ENCODE results near the gene SLCO3A1.

The SLCO3A1 gene

DNA sequence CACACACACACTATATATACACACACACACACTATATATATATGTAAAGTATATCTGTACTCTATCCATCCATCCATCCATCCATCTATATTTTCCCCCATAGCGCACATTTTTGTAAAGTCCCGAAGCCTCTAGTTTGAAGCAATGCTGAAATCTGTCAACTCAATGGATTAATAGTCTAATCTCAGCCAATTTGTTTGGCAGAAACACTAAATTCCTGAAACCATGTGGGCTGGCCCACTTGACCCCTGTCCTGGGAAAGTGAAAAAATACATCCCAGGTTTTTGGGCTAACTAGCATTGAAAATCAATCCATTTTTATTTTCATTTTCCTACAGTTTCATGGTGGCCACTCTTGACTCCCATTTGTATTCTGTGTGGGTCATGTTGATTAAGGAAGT, 166.7 kb downstream of the SLCO3A1 start:
- no peak overlapping the region for H3K23ac ChIP-seq (ENCODE audit: low read length)
- no CpG with 5 or more reads among the region's 2 CpGs for WGBS (ENCODE audit: extremely low coverage, insufficient coverage, low lambda C conversion rate)
- no peak overlapping the region for H3K18ac ChIP-seq (ENCODE audit: low read length)
- no peak overlapping the region for H2BK15ac ChIP-seq (replicated peaks; ENCODE audit: low read depth)
- H3K4me2 ChIP-seq (ENCODE audit: low read length), result no peak overlapping the region
- H3K9ac ChIP-seq (ENCODE audit: low read length), result no peak overlapping the region
- DNase-seq, result no peak
- H3K79me1 ChIP-seq (ENCODE audit: low read length), result no peaks in the 10 kb centered on the region
- no peak overlapping the region for H3K56ac ChIP-seq (ENCODE audit: low read length)
- no peaks in the 10 kb centered on the region for H3K36me3 ChIP-seq (ENCODE audit: control insufficient read depth, insufficient read depth, low read length)
- H4K8ac ChIP-seq (ENCODE audit: low read depth, low read length), result no peak overlapping the region
- no peak overlapping the region for H3K27ac ChIP-seq (ENCODE audit: low read depth, low read length)
- no peaks in the 10 kb centered on the region for H3K79me2 ChIP-seq (ENCODE audit: control insufficient read depth, insufficient read depth, low read length)
- H3K27me3 ChIP-seq (ENCODE audit: insufficient read depth, low read length, poor library complexity), result no peaks in the 10 kb centered on the region
- no peaks in the 10 kb centered on the region for H3K4me1 ChIP-seq (ENCODE audit: control insufficient read depth, low read depth, low read length)
- no peak overlapping the region for H3K4me3 ChIP-seq (ENCODE audit: low read length)
- no peak overlapping the region for H2BK120ac ChIP-seq (ENCODE audit: low read depth, low read length)
- no peak overlapping the region for H3K4ac ChIP-seq (ENCODE audit: low read depth, low read length)
- no peak overlapping the region for H4K5ac ChIP-seq (ENCODE audit: low read length)
- H2AK5ac ChIP-seq (ENCODE audit: low read length), result no peak overlapping the region
- no peak overlapping the region for H2BK5ac ChIP-seq (ENCODE audit: low read length)

DNA sequence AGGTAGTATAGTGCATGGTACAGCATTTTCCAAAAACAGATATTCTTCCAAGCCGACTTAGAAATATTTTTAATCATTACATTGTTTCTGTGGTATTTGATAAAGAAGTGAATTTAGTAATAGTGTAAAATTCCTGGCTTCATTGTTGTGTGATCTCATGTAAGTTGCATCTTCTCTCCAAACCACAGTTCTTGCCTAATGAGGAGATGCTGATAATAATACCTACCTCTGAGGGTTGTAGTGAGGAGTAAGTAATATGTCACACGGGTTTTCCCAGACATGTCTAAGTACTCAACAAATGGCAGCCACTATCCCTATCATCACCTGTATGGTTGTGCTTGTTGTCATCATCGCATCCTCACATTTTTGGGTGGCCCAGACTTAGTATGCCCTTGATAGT, 167.3 kb downstream of the SLCO3A1 start:
- no peak overlapping the region for H2BK120ac ChIP-seq (ENCODE audit: low read depth, low read length)

DNA sequence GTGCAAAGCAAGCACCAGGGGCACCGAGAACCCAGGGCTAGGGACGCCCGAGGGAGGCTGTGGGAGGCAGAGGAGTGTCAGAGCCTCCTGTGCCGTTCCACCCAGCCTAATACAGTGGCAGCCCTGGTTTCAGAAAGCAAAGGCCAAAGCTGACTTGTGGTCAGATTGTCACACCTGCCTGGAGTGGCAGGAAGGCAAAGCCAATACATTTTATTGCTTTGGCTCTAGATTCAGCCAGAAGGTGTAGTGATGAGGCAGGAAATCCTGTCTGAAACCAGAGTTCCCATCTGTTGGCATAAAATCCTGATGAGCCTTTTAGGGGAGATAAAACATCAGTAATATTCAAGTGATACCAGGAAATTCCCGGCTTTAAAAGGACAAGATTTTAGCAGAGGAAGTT, 168.3 kb downstream of the SLCO3A1 start:
- no CpG with 5 or more reads among the region's 5 CpGs for WGBS (ENCODE audit: extremely low coverage, insufficient coverage, low lambda C conversion rate)
- no peaks in the 10 kb centered on the region for H3K79me2 ChIP-seq (ENCODE audit: control insufficient read depth, insufficient read depth, low read length)
- H2BK15ac ChIP-seq (replicated peaks; ENCODE audit: low read depth), result no peak overlapping the region
- H3K4me2 ChIP-seq (ENCODE audit: low read length), result no peak overlapping the region
- no peak overlapping the region for H3K56ac ChIP-seq (ENCODE audit: low read length)
- no peak overlapping the region for H2BK120ac ChIP-seq (ENCODE audit: low read depth, low read length)
- no peak overlapping the region for H2AK5ac ChIP-seq (ENCODE audit: low read length)
- no peaks in the 10 kb centered on the region for H3K27me3 ChIP-seq (ENCODE audit: insufficient read depth, low read length, poor library complexity)
- DNase-seq, result no peak
- no peak overlapping the region for H3K27ac ChIP-seq (ENCODE audit: low read depth, low read length)
- no peak overlapping the region for H2BK5ac ChIP-seq (ENCODE audit: low read length)
- H4K5ac ChIP-seq (ENCODE audit: low read length), result no peak overlapping the region
- H3K79me1 ChIP-seq (ENCODE audit: low read length), result no peaks in the 10 kb centered on the region
- no peak overlapping the region for H3K4me3 ChIP-seq (ENCODE audit: low read length)
- no peaks in the 10 kb centered on the region for H3K4me1 ChIP-seq (ENCODE audit: control insufficient read depth, low read depth, low read length)
- no peak overlapping the region for H3K9ac ChIP-seq (ENCODE audit: low read length)
- no peak overlapping the region for H4K8ac ChIP-seq (ENCODE audit: low read depth, low read length)
- H3K18ac ChIP-seq (ENCODE audit: low read length), result no peak overlapping the region
- no peak overlapping the region for H3K23ac ChIP-seq (ENCODE audit: low read length)
- H3K4ac ChIP-seq (ENCODE audit: low read depth, low read length), result no peak overlapping the region
- H3K36me3 ChIP-seq (ENCODE audit: control insufficient read depth, insufficient read depth, low read length), result no peaks in the 10 kb centered on the region

More for the DNA sequence above, 167.3 kb downstream of the SLCO3A1 start:
- H3K18ac ChIP-seq (ENCODE audit: low read length), result no peak overlapping the region
- H3K56ac ChIP-seq (ENCODE audit: low read length), result no peak overlapping the region
- DNase-seq, result no peak
- H3K4ac ChIP-seq (ENCODE audit: low read depth, low read length), result no peak overlapping the region
- H3K23ac ChIP-seq (ENCODE audit: low read length), result no peak overlapping the region
- WGBS (ENCODE audit: extremely low coverage, insufficient coverage, low lambda C conversion rate), result no CpG with 5 or more reads among the region's 3 CpGs
- no peak overlapping the region for H3K4me3 ChIP-seq (ENCODE audit: low read length)
- H4K5ac ChIP-seq (ENCODE audit: low read length), result no peak overlapping the region
- H3K9ac ChIP-seq (ENCODE audit: low read length), result no peak overlapping the region
- H3K4me2 ChIP-seq (ENCODE audit: low read length), result no peak overlapping the region
- no peak overlapping the region for H2AK5ac ChIP-seq (ENCODE audit: low read length)
- no peaks in the 10 kb centered on the region for H3K4me1 ChIP-seq (ENCODE audit: control insufficient read depth, low read depth, low read length)
- H3K27me3 ChIP-seq (ENCODE audit: insufficient read depth, low read length, poor library complexity), result no peaks in the 10 kb centered on the region
- H3K79me1 ChIP-seq (ENCODE audit: low read length), result no peaks in the 10 kb centered on the region
- no peak overlapping the region for H3K27ac ChIP-seq (ENCODE audit: low read depth, low read length)
- no peak overlapping the region for H2BK15ac ChIP-seq (replicated peaks; ENCODE audit: low read depth)
- no peaks in the 10 kb centered on the region for H3K79me2 ChIP-seq (ENCODE audit: control insufficient read depth, insufficient read depth, low read length)
- no peak overlapping the region for H4K8ac ChIP-seq (ENCODE audit: low read depth, low read length)
- no peak overlapping the region for H2BK5ac ChIP-seq (ENCODE audit: low read length)
- no peaks in the 10 kb centered on the region for H3K36me3 ChIP-seq (ENCODE audit: control insufficient read depth, insufficient read depth, low read length)

DNA sequence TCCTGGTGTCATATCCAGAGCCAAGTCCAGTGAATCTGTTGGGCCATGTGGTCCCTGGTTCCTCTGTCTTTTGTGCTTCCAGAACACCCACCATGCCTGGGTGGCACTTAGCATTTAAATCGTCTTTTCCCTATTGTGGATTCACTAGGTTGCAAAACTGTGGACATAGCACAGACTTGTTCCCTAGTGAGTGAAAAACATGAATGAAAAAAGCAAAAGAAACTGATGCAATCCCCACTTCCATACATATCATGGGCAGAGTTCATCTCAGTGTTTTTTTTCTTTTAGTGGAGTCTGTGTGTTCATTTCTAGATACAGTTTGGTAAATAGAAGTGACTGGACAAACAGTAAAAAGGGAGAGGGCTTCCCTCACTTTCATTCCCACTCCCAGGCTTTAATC, 170.5 kb downstream of the SLCO3A1 start:
- H3K4me2 ChIP-seq (ENCODE audit: low read length), result no peak overlapping the region
- no peak overlapping the region for H4K8ac ChIP-seq (ENCODE audit: low read depth, low read length)
- H3K27me3 ChIP-seq (ENCODE audit: insufficient read depth, low read length, poor library complexity), result no peaks in the 10 kb centered on the region
- no peak for DNase-seq
- no peak overlapping the region for H2BK120ac ChIP-seq (ENCODE audit: low read depth, low read length)
- WGBS (ENCODE audit: extremely low coverage, insufficient coverage, low lambda C conversion rate), result no CpG with 5 or more reads among the region's 1 CpG
- no peak overlapping the region for H3K56ac ChIP-seq (ENCODE audit: low read length)
- no peak overlapping the region for H4K5ac ChIP-seq (ENCODE audit: low read length)
- H2BK15ac ChIP-seq (replicated peaks; ENCODE audit: low read depth), result no peak overlapping the region
- H3K9ac ChIP-seq (ENCODE audit: low read length), result no peak overlapping the region
- no peak overlapping the region for H2AK5ac ChIP-seq (ENCODE audit: low read length)
- no peaks in the 10 kb centered on the region for H3K79me1 ChIP-seq (ENCODE audit: low read length)
- H3K4ac ChIP-seq (ENCODE audit: low read depth, low read length), result no peak overlapping the region
- H3K27ac ChIP-seq (ENCODE audit: low read depth, low read length), result no peak overlapping the region
- no peaks in the 10 kb centered on the region for H3K36me3 ChIP-seq (ENCODE audit: control insufficient read depth, insufficient read depth, low read length)
- no peak overlapping the region for H2BK5ac ChIP-seq (ENCODE audit: low read length)
- H3K79me2 ChIP-seq (ENCODE audit: control insufficient read depth, insufficient read depth, low read length), result no peaks in the 10 kb centered on the region
- no peak overlapping the region for H3K18ac ChIP-seq (ENCODE audit: low read length)
- no peak overlapping the region for H3K23ac ChIP-seq (ENCODE audit: low read length)
- H3K4me1 ChIP-seq (ENCODE audit: control insufficient read depth, low read depth, low read length), result no peaks in the 10 kb centered on the region
- no peak overlapping the region for H3K4me3 ChIP-seq (ENCODE audit: low read length)

DNA sequence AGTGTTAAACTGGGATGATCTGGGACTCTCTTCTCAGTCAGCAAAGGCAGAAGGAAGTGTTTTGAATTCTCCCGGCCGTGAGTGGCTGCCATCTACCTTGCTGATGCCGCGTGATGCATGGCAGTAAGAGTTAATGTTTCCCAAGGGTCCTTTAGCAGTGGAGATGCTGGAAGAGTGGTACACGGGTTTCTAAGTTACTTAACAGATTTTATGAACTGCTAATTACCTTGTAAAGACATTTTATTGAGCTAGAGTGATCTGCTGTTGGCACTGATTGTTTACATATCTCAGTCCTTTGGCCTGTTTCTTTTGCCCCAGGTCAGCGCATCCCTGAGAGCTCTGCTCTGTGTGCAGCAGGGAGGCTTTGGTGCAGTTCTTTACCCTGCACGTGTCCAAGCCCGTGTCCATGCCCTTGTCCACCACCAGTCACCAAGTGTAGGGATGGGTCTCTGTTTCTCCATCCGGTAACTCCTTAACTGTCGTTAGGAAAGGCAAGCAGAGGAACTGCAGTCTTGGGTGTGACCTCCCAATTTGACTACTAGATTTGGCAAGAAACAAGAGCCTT, 172.3 kb downstream of the SLCO3A1 start:
- no peak overlapping the region for H4K5ac ChIP-seq (ENCODE audit: low read length)
- no peak overlapping the region for H2BK15ac ChIP-seq (replicated peaks; ENCODE audit: low read depth)
- no peaks in the 10 kb centered on the region for H3K79me2 ChIP-seq (ENCODE audit: control insufficient read depth, insufficient read depth, low read length)
- no peak overlapping the region for H3K23ac ChIP-seq (ENCODE audit: low read length)
- no peak overlapping the region for H3K27ac ChIP-seq (ENCODE audit: low read depth, low read length)
- no peak for DNase-seq
- H3K4me3 ChIP-seq (ENCODE audit: low read length), result no peak overlapping the region
- H2AK5ac ChIP-seq (ENCODE audit: low read length), result no peak overlapping the region
- no CpG with 5 or more reads among the region's 10 CpGs for WGBS (ENCODE audit: extremely low coverage, insufficient coverage, low lambda C conversion rate)
- H2BK120ac ChIP-seq (ENCODE audit: low read depth, low read length), result no peak overlapping the region
- H3K79me1 ChIP-seq (ENCODE audit: low read length), result no peaks in the 10 kb centered on the region
- no peaks in the 10 kb centered on the region for H3K36me3 ChIP-seq (ENCODE audit: control insufficient read depth, insufficient read depth, low read length)
- no peaks in the 10 kb centered on the region for H3K27me3 ChIP-seq (ENCODE audit: insufficient read depth, low read length, poor library complexity)
- H4K8ac ChIP-seq (ENCODE audit: low read depth, low read length), result no peak overlapping the region
- H2BK5ac ChIP-seq (ENCODE audit: low read length), result no peak overlapping the region
- no peak overlapping the region for H3K18ac ChIP-seq (ENCODE audit: low read length)
- H3K4ac ChIP-seq (ENCODE audit: low read depth, low read length), result no peak overlapping the region
- H3K4me2 ChIP-seq (ENCODE audit: low read length), result no peak overlapping the region
- H3K4me1 ChIP-seq (ENCODE audit: control insufficient read depth, low read depth, low read length), result no peaks in the 10 kb centered on the region
- H3K9ac ChIP-seq (ENCODE audit: low read length), result no peak overlapping the region
- H3K56ac ChIP-seq (ENCODE audit: low read length), result no peak overlapping the region

DNA sequence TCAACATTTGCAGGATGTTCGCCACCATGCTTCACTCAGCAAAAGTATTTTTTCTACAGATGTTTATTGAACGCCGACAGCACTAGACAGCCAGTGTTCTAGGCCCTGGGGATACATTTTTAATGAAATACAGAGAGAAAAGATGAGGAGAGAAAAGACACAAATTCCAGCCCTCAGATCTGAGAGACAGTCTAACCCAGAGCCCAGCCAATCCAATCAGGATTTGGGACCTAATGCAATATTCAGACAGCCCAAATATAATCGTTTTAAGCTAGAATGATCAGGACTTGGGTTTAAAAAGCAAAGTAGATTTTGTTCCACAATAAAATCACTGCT, 174.8 kb downstream of the SLCO3A1 start:
- Histone ChIP-seq H3K27ac (ENCODE audit: low read depth, low read length) (no peak overlapping the region), H3K79me2 (ENCODE audit: control insufficient read depth, insufficient read depth, low read length) (no peaks in the 10 kb centered on the region), H3K56ac (ENCODE audit: low read length) (no peak overlapping the region), H3K18ac (ENCODE audit: low read length) (no peak overlapping the region), H3K4me3 (ENCODE audit: low read length) (no peak overlapping the region), H3K4me2 (ENCODE audit: low read length) (no peak overlapping the region), H3K79me1 (ENCODE audit: low read length) (no peaks in the 10 kb centered on the region), H2BK5ac (ENCODE audit: low read length) (no peak overlapping the region), H2BK15ac (replicated peaks; ENCODE audit: low read depth) (no peak overlapping the region), H3K27me3 (ENCODE audit: insufficient read depth, low read length, poor library complexity) (no peaks in the 10 kb centered on the region), H3K4me1 (ENCODE audit: control insufficient read depth, low read depth, low read length) (no peaks in the 10 kb centered on the region), H3K36me3 (ENCODE audit: control insufficient read depth, insufficient read depth, low read length) (no peaks in the 10 kb centered on the region), H3K9ac (ENCODE audit: low read length) (no peak overlapping the region), H2BK120ac (ENCODE audit: low read depth, low read length) (no peak overlapping the region), H2AK5ac (ENCODE audit: low read length) (no peak overlapping the region), H4K5ac (ENCODE audit: low read length) (no peak overlapping the region), H3K23ac (ENCODE audit: low read length) (no peak overlapping the region), H3K4ac (ENCODE audit: low read depth, low read length) (no peak overlapping the region), H4K8ac (ENCODE audit: low read depth, low read length) (no peak overlapping the region)
- WGBS (ENCODE audit: extremely low coverage, insufficient coverage, low lambda C conversion rate), result no CpG with 5 or more reads among the region's 4 CpGs
- DNase-seq, result no peak
